Astrocyte of the spinal cord (primary cell): ENCODE results near the gene SLC38A11.
"Not testable (repeated sequence)": the region's sequence is repeated elsewhere in the genome, so short reads cannot be mapped to it uniquely, and the experiment has no call there.

ENCODE experiments used
- DNase-seq: peaks from one replicate; pipeline ENCODE4 v3.0.0; 2011; ENCODE audit warnings: low read depth, low spot score
- H3K4me3 ChIP-seq: 2 replicates; pipeline ENCODE4 v1.5.1; 2011; ENCODE audit warnings: low read depth, mild to moderate bottlenecking, low read length, moderate library complexity
- in situ Hi-C: cut with HindIII; loops from 2 replicates; pipeline ENCODE4 v1.10.0; 2017; ENCODE audit warnings: low sequenced_read_pairs
- TF ChIP-seq, protein P1 (sequence below): IDR thresholded peaks from 2 replicates; pipeline ENCODE4 v1.5.1; 2012; ENCODE audit warnings: low read depth, mild to moderate bottlenecking, low read length, inconsistent platforms

SLC38A11 gene

GRCh38 chr2:164986027-164986426 lies 30.7 kb upstream of the SLC38A11 start:
- H3K4me3 ChIP-seq, DNase-seq, in situ Hi-C loops: not testable (repeated sequence)

DNA sequence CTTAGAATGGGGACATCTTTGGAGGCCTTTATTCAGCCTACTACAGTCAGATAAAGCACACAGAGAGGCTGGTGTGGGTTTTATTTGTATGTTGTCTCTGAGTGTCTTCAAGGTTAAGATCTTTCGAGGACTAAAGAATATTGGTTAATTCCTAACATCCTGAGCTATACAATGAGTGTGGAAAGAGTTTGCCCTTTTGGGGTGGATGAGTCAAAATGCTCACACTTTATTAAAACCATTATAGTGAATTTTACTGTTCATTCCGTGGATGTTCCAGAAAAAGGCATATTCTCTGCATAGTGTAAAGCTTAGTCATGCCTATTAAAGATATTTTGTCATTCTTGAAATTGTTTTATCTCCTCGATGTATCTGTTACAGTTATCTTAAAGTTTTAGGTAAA lies 29.1 kb upstream of the SLC38A11 start:
- H3K4me3 ChIP-seq = no peak overlapping the region
- in situ Hi-C loops = no loop called here
- DNase-seq = no peak
- TF ChIP-seq, protein P1, sequence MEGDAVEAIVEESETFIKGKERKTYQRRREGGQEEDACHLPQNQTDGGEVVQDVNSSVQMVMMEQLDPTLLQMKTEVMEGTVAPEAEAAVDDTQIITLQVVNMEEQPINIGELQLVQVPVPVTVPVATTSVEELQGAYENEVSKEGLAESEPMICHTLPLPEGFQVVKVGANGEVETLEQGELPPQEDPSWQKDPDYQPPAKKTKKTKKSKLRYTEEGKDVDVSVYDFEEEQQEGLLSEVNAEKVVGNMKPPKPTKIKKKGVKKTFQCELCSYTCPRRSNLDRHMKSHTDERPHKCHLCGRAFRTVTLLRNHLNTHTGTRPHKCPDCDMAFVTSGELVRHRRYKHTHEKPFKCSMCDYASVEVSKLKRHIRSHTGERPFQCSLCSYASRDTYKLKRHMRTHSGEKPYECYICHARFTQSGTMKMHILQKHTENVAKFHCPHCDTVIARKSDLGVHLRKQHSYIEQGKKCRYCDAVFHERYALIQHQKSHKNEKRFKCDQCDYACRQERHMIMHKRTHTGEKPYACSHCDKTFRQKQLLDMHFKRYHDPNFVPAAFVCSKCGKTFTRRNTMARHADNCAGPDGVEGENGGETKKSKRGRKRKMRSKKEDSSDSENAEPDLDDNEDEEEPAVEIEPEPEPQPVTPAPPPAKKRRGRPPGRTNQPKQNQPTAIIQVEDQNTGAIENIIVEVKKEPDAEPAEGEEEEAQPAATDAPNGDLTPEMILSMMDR = no peak

- in situ Hi-C loops = no loop called here
- TF ChIP-seq, protein P1 = no peak
- H3K4me3 ChIP-seq = no peak overlapping the region
- peak; percentile 53 for DNase-seq
These were observed 26.1 kb upstream of the SLC38A11 start for GRCh38 chr2:164981217-164981990.

DNA sequence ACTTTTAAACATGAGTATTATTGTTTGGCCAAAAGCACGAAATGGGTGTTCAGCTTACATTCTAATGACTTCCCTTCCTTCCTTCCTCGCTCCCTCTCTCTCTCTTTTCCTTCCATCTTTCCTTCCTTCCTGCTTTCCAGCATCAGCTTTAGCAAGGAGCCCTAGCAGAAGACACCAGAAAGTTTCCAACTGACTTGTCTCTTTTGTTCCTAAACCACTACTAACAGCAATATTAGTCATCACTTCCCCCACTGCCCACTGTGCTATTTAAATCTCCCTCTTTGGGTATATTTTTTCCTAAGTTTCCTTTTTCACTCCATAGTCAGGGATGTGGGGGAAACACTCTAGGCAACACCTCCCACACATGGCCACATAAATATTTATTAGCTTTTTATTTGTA lies 25.4 kb upstream of the SLC38A11 start:
- H3K4me3 ChIP-seq, in situ Hi-C loops: not testable (repeated sequence)
- peak; percentile 40 for DNase-seq

- in situ Hi-C loops = no loop called here
- no peak for DNase-seq
- TF ChIP-seq, protein P1 = no peak
These were observed 23.8 kb upstream of the SLC38A11 start for GRCh38 chr2:164979113-164979512.

DNA sequence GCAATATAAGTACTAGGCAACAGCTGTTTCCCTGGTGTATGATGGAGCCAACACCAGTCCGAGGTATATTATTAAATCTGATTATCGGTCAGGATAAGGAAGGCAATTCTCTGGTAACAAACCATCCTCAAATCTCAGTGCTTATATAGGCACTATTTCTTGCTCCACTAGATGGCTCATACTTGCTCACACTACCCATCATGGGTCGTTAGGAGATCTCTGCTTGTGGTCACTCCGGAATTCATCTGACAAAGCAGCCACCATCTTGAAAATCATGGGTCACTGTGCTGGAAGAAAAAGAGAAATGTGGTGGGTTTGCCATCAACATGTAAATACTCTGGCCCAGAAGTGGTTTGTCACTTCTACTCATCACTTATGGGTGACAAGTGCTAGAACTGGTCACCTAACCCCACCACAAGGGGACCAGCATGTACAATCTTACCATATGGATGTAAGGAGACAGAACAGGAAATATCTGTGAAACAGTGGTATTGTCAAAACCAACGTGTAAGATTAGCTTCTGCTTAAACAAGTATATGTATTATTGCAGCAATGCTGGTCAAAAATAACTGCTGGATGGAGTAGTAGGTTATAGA lies 21.6 kb upstream of the SLC38A11 start:
- in situ Hi-C loops = not testable (repeated sequence)

More at GRCh38 chr2:164979113-164979512, 23.8 kb upstream of the SLC38A11 start:
- H3K4me3 ChIP-seq = no peak overlapping the region

DNA sequence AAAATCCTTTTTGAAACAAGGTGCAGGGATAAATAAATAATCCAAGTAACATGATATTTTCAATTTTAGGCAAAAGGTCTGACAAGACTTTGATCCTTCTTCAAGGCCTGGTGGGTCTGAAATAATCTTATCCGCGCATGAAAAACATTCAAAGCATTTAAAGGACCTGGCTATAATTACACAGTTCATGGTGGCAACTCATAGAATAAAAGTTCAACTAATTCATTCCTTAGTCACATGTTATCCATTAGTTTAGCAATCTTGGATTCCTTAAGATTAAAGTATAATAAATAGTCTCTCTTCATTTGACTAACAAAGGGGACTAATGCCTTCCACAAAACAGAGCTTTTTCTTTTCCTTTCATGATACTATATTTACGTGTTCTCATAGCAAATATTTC lies 21.0 kb upstream of the SLC38A11 start:
- in situ Hi-C loops = no loop called here
- TF ChIP-seq, protein P1 = no peak

More for the DNA sequence above, 21.6 kb upstream of the SLC38A11 start:
- DNase-seq, H3K4me3 ChIP-seq: not testable (repeated sequence)

GRCh38 chr2:164975891-164976290 lies 20.6 kb upstream of the SLC38A11 start:
- no peak for DNase-seq
- TF ChIP-seq, protein P1 = no peak
- no peak overlapping the region for H3K4me3 ChIP-seq
- in situ Hi-C loops = no loop called here

More for the DNA sequence above, 21.0 kb upstream of the SLC38A11 start:
- H3K4me3 ChIP-seq = no peak overlapping the region
- DNase-seq = no peak
